H1 (cell line): ENCODE measurements around the gene CTNND2. TPM values are rescaled to one million over a fixed set of nuclear protein-coding genes. Genes with fewer than 3 reads are reported as not detected.

ENCODE experiments used
- ASH2L ChIP-seq: fragments of 200-600, 300-600 bp; sonication (generic); IDR thresholded peaks from one replicate; pipeline ENCODE4 v1.7.1; 2017; ENCODE audit warnings: low read length
- CHD1 ChIP-seq: IDR thresholded peaks from 2 replicates; pipeline ENCODE4 v1.6.1; 2012; ENCODE audit warnings: low read depth, low read length, improper control_type of control experiment
- TAF7 ChIP-seq: optimal IDR thresholded peaks from 2 replicates; pipeline ENCODE3; 2011; ENCODE audit warnings: low read depth, mild to moderate bottlenecking, inconsistent platforms, low read length, moderate library complexity, borderline replicate concordance
- TCF12 ChIP-seq: IDR thresholded peaks from 2 replicates; pipeline ENCODE4 v1.6.1; 2011; ENCODE audit warnings: low read depth, mild to moderate bottlenecking, low read length
- YY1 ChIP-seq: IDR thresholded peaks from 2 replicates; pipeline ENCODE4 v1.6.1; 2011; ENCODE audit warnings: low read depth, mild to moderate bottlenecking, low read length
- polyA plus RNA-seq, 7 experiments: library from polyadenylated mRNA; depleted of rRNA in 3 of 7; stranded (reverse) in 5 of 7; unstranded in 2 of 7; fragments of >200 nt in 5 of 7; fragments of 200-250 nt in 2 of 7; gene quantifications; 1 replicate in 5 of 7; 2 replicates in 1 of 7; 4 replicates in 1 of 7; pipeline versions ENCODE4 v1.2.1 to v1.2.3, GENCODE V29; 2011 to 2013; ENCODE audit warnings: missing spikeins in 2 of 7, mixed read lengths in 2 of 7
- total RNA-seq: library from RNA; stranded (reverse); fragmentation: NEBNext Ultra II Directional; extraction: Animal tissue kit (Norgen Biotek cat#: 25700); gene quantifications from 2 replicates; pipeline ENCODE4 v1.2.1, GENCODE V29; 2021
- TF ChIP-seq, protein P1 (sequence below): fragments of 300-600 bp; sonication (generic); IDR thresholded peaks from 2 replicates; pipeline ENCODE4 v1.7.1; 2012; ENCODE audit warnings: low read length, moderate library complexity, mild to moderate bottlenecking, inconsistent platforms; ENCODE audit not compliant: insufficient replicate concordance

Gene CTNND2
- total and polyA plus RNA-seq, 2 of the 8 experiments (the other 6 are each of a cell fraction or from before 2014, with no cell fraction given) = 7.4 to 14.2 TPM

DNA sequence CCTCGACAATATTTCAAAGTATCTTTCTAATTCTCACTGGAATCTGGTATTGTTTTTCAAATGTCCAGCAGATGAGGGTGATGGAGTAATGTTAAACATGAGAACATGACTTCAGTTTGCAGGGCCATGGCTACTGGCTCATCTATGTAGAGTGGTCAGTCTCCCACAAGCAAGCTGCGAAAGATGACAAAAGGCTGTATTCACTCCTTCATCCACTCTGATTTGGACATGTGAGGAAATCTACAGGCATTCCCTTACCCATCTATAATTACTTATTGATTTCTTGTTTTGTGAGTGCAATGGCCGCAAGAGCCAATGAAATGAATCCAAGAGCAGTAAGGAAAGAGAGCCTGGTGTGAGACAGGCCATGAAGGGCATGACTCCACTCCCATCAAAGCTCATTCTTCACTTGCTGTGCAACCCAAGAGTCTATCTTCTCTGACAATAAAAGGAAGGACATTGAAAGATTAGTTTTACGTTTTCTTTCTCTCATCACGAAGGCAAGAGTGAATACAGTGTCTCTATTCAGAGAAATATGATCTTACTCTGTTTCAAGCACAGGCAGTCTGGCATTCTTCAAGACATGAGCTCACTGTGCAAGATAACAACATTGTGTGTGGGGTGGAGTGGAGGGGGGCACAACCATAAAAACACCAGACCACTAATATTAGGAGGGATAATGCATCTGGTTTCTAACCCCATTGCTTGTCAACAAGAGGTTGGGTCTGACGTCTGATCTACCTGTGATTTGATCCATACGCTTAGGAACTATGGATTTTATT, 893.6 kb downstream of the CTNND2 start (continued):
- TF ChIP-seq, protein P1, sequence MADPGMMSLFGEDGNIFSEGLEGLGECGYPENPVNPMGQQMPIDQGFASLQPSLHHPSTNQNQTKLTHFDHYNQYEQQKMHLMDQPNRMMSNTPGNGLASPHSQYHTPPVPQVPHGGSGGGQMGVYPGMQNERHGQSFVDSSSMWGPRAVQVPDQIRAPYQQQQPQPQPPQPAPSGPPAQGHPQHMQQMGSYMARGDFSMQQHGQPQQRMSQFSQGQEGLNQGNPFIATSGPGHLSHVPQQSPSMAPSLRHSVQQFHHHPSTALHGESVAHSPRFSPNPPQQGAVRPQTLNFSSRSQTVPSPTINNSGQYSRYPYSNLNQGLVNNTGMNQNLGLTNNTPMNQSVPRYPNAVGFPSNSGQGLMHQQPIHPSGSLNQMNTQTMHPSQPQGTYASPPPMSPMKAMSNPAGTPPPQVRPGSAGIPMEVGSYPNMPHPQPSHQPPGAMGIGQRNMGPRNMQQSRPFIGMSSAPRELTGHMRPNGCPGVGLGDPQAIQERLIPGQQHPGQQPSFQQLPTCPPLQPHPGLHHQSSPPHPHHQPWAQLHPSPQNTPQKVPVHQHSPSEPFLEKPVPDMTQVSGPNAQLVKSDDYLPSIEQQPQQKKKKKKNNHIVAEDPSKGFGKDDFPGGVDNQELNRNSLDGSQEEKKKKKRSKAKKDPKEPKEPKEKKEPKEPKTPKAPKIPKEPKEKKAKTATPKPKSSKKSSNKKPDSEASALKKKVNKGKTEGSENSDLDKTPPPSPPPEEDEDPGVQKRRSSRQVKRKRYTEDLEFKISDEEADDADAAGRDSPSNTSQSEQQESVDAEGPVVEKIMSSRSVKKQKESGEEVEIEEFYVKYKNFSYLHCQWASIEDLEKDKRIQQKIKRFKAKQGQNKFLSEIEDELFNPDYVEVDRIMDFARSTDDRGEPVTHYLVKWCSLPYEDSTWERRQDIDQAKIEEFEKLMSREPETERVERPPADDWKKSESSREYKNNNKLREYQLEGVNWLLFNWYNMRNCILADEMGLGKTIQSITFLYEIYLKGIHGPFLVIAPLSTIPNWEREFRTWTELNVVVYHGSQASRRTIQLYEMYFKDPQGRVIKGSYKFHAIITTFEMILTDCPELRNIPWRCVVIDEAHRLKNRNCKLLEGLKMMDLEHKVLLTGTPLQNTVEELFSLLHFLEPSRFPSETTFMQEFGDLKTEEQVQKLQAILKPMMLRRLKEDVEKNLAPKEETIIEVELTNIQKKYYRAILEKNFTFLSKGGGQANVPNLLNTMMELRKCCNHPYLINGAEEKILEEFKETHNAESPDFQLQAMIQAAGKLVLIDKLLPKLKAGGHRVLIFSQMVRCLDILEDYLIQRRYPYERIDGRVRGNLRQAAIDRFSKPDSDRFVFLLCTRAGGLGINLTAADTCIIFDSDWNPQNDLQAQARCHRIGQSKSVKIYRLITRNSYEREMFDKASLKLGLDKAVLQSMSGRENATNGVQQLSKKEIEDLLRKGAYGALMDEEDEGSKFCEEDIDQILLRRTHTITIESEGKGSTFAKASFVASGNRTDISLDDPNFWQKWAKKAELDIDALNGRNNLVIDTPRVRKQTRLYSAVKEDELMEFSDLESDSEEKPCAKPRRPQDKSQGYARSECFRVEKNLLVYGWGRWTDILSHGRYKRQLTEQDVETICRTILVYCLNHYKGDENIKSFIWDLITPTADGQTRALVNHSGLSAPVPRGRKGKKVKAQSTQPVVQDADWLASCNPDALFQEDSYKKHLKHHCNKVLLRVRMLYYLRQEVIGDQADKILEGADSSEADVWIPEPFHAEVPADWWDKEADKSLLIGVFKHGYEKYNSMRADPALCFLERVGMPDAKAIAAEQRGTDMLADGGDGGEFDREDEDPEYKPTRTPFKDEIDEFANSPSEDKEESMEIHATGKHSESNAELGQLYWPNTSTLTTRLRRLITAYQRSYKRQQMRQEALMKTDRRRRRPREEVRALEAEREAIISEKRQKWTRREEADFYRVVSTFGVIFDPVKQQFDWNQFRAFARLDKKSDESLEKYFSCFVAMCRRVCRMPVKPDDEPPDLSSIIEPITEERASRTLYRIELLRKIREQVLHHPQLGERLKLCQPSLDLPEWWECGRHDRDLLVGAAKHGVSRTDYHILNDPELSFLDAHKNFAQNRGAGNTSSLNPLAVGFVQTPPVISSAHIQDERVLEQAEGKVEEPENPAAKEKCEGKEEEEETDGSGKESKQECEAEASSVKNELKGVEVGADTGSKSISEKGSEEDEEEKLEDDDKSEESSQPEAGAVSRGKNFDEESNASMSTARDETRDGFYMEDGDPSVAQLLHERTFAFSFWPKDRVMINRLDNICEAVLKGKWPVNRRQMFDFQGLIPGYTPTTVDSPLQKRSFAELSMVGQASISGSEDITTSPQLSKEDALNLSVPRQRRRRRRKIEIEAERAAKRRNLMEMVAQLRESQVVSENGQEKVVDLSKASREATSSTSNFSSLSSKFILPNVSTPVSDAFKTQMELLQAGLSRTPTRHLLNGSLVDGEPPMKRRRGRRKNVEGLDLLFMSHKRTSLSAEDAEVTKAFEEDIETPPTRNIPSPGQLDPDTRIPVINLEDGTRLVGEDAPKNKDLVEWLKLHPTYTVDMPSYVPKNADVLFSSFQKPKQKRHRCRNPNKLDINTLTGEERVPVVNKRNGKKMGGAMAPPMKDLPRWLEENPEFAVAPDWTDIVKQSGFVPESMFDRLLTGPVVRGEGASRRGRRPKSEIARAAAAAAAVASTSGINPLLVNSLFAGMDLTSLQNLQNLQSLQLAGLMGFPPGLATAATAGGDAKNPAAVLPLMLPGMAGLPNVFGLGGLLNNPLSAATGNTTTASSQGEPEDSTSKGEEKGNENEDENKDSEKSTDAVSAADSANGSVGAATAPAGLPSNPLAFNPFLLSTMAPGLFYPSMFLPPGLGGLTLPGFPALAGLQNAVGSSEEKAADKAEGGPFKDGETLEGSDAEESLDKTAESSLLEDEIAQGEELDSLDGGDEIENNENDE = no peak
- no peak for TF ChIP-seq YY1
- no peak for TF ChIP-seq CHD1
- no peak for TF ChIP-seq TAF7
- no peak for TF ChIP-seq ASH2L
- TF ChIP-seq TCF12 = no peak
